ENCODE measurements around the gene EDN1.
"Not testable (repeated sequence)": the region's sequence is repeated elsewhere in the genome, so short reads cannot be mapped to it uniquely, and the experiment has no call there.

The EDN1 gene

GRCh38 chr6:12294851-12295536, 4.8 kb downstream of the EDN1 start:
- DNase-seq (ENCODE audit: low read depth): peak; percentile 8

- no peak for DNase-seq (ENCODE audit: low read depth)
These were observed 5.5 kb downstream of the EDN1 start for GRCh38 chr6:12295558-12296254.

- DNase-seq (ENCODE audit: low read depth): peak; percentile 94
These were observed 6.1 kb downstream of the EDN1 start for GRCh38 chr6:12296255-12296573.

- DNase-seq (ENCODE audit: low read depth): no peak
These were observed 6.4 kb downstream of the EDN1 start for GRCh38 chr6:12296604-12297003.

- DNase-seq (ENCODE audit: low read depth): no peak
These were observed 7.3 kb downstream of the EDN1 start for GRCh38 chr6:12297363-12298016.

GRCh38 chr6:12298017-12298978, 8.1 kb downstream of the EDN1 start:
- DNase-seq (ENCODE audit: low read depth): no peak

GRCh38 chr6:12298995-12299394, 8.8 kb downstream of the EDN1 start:
- DNase-seq (ENCODE audit: low read depth): no peak

GRCh38 chr6:12301018-12301417, 10.9 kb downstream of the EDN1 start:
- DNase-seq (ENCODE audit: low read depth): no peak

GRCh38 chr6:12304487-12304886, 14.3 kb downstream of the EDN1 start:
- DNase-seq (ENCODE audit: low read depth): no peak

GRCh38 chr6:12309070-12309469, 18.9 kb downstream of the EDN1 start:
- no peak for DNase-seq (ENCODE audit: low read depth)

GRCh38 chr6:12311106-12311505, 20.9 kb downstream of the EDN1 start:
- no peak for DNase-seq (ENCODE audit: low read depth)

GRCh38 chr6:12312736-12313135, 22.6 kb downstream of the EDN1 start:
- no peak for DNase-seq (ENCODE audit: low read depth)

- no peak for DNase-seq (ENCODE audit: low read depth)
These were observed 23.3 kb downstream of the EDN1 start for GRCh38 chr6:12313306-12313991.

GRCh38 chr6:12313992-12314589, 23.9 kb downstream of the EDN1 start:
- peak; percentile 67 for DNase-seq (ENCODE audit: low read depth)

GRCh38 chr6:12314751-12315150, 24.6 kb downstream of the EDN1 start:
- DNase-seq (ENCODE audit: low read depth): no peak

- DNase-seq (ENCODE audit: low read depth): no peak
These were observed 25.3 kb downstream of the EDN1 start for GRCh38 chr6:12315292-12316081.

- no peak for DNase-seq (ENCODE audit: low read depth)
These were observed 28.6 kb downstream of the EDN1 start for GRCh38 chr6:12318749-12319148.

GRCh38 chr6:12320074-12320473, 29.9 kb downstream of the EDN1 start:
- not testable (repeated sequence) for DNase-seq (ENCODE audit: low read depth)

GRCh38 chr6:12324099-12324498, 33.9 kb downstream of the EDN1 start:
- peak; percentile 40 for DNase-seq (ENCODE audit: low read depth)

- DNase-seq (ENCODE audit: low read depth): no peak
These were observed 34.6 kb downstream of the EDN1 start for GRCh38 chr6:12324748-12325147.
